Parathyroid adenoma (tissue), 2 donors: ENCODE measurements around the gene VIPR2.

Experiments
- H2AFZ ChIP-seq: fragments of 300-600 bp; sonication (generic); one replicate; pipeline ENCODE4 v1.7.0; 2017; ENCODE audit warnings: antibody characterized with exemption, mild to moderate bottlenecking
- H3K27ac ChIP-seq: fragments of 300-600 bp; sonication (generic); one replicate; pipeline ENCODE4 v1.7.0; 2017
- H3K27me3 ChIP-seq: fragments of 300-600 bp; sonication (generic); one replicate; pipeline ENCODE4 v1.7.0; 2017; ENCODE audit warnings: low read length; ENCODE audit not compliant: control insufficient read depth, insufficient read depth
- H3K36me3 ChIP-seq: fragments of 300-600 bp; sonication (generic); one replicate; pipeline ENCODE4 v1.7.0; 2017; ENCODE audit warnings: low read length; ENCODE audit not compliant: control insufficient read depth, insufficient read depth
- H3K4me1 ChIP-seq: fragments of 300-600 bp; sonication (generic); one replicate; pipeline ENCODE4 v1.7.0; 2017; ENCODE audit warnings: control low read depth
- H3K4me2 ChIP-seq: fragments of 300-600 bp; sonication (generic); one replicate; pipeline ENCODE4 v1.7.0; 2017; ENCODE audit warnings: low read length
- H3K4me3 ChIP-seq: fragments of 300-600 bp; sonication (generic); one replicate; pipeline ENCODE4 v1.7.0; 2017; ENCODE audit warnings: low read depth, low read length
- H3K79me2 ChIP-seq: fragments of 300-600 bp; sonication (generic); one replicate; pipeline ENCODE4 v1.7.0; 2017; ENCODE audit warnings: control low read depth
- H3K9ac ChIP-seq: fragments of 300-600 bp; sonication (generic); one replicate; pipeline ENCODE4 v1.7.0; 2017; ENCODE audit warnings: mild to moderate bottlenecking
- H3K9me3 ChIP-seq: fragments of 300-600 bp; sonication (generic); one replicate; pipeline ENCODE4 v1.7.0; 2017; ENCODE audit warnings: low read length; ENCODE audit not compliant: control insufficient read depth
- TF ChIP-seq, protein P1 (sequence below): fragments of 300-600 bp; sonication (generic); IDR thresholded peaks from one replicate; pipeline ENCODE4 v1.7.0; 2017; ENCODE audit warnings: antibody characterized with exemption, mild to moderate bottlenecking
- donor health status: primary hyperparathyroidism.

The VIPR2 gene

DNA sequence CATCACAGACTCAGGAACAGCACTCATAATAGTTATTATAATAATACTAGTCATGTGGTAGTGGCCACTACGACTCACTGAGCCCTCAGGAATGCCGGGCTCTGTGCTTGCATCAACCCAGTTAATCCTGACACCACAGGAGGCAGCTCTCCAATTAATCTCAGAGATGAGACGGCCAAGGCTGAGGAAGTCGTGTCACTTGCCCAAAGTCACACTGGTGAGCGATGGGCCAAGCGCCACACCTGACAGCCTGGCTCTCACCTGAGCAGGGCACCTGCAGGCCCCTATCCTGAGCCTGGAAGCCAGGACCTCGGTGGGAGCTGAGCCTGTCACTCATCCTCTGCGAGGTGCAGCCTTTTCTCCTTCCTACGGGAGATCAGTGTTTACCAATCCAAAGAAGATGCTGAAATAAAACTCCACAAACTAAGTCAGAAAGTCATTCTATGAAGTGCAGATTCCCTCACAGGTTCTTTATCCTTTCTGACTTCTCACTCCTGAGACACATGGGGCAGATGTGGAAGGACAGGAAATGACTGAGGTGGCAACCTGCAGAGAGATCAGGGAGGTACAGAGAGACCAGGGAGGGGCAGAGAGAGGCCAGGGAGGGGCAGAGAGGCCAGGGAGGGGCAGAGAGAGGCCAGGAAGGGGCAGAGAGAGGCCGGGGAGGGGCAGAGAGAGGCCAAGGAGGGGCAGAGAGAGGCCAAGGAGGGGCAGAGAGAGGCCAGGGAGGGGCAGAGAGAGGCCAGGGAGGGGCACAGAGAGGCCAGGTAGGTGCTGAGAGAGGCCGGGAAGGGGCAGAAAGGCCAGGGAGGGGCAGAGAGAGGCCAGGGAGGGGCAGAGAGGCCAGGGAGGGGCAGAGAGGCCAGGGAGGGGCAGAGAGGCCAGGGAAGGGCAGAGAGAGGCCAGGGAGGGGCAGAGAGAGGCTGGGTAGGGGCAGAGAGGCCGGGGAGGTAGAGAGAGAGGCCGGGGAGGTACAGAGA, 38.5 kb downstream of the VIPR2 start:
- H3K9ac ChIP-seq = no peak overlapping the region
- H3K27me3 ChIP-seq = no peaks in the 10 kb centered on the region
- H3K36me3 ChIP-seq = no peaks in the 10 kb centered on the region
- no peaks in the 10 kb centered on the region for H3K79me2 ChIP-seq
- TF ChIP-seq, protein P1, sequence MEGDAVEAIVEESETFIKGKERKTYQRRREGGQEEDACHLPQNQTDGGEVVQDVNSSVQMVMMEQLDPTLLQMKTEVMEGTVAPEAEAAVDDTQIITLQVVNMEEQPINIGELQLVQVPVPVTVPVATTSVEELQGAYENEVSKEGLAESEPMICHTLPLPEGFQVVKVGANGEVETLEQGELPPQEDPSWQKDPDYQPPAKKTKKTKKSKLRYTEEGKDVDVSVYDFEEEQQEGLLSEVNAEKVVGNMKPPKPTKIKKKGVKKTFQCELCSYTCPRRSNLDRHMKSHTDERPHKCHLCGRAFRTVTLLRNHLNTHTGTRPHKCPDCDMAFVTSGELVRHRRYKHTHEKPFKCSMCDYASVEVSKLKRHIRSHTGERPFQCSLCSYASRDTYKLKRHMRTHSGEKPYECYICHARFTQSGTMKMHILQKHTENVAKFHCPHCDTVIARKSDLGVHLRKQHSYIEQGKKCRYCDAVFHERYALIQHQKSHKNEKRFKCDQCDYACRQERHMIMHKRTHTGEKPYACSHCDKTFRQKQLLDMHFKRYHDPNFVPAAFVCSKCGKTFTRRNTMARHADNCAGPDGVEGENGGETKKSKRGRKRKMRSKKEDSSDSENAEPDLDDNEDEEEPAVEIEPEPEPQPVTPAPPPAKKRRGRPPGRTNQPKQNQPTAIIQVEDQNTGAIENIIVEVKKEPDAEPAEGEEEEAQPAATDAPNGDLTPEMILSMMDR = no peak
- H2AFZ ChIP-seq = no peak overlapping the region
- no peak overlapping the region for H3K4me3 ChIP-seq
- H3K4me2 ChIP-seq = no peak overlapping the region
- H3K4me1 ChIP-seq = no peaks in the 10 kb centered on the region
- H3K9me3 ChIP-seq = no peaks in the 10 kb centered on the region
- H3K27ac ChIP-seq = no peak overlapping the region

DNA sequence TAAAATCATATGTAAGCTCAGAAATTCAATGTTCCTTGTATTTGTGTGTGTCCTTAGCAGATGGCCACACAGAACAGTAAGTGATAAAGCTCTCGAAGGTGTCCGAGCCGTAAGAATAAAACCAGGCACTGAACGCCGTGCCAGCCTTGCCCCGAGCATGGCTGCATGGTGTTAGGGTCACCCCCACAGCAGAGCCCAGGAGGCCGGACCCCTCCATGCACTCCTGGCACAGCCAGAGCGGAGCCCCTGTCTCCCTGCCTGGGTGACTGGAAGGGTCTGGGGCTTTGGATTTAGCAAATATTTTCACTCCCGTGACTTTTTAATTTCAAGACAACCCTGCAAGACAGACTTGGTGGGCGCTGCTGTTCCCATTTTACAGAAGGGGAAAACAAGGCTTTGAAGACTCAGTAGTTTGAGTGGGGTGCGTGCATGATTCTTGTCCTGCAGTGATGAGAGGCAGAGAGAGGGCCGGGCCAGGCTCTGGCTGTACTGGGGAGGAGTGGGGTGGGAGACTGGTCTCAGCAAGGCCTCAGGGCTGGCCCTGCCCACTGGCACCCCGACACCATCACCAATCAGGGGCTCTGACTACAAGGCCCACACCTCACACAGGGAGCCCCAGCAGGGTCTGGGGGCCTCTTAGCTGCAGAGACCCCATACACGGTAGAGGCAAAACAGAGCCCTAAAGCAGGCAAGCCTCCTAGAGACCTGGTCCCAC, 39.4 kb downstream of the VIPR2 start:
- Histone ChIP-seq H3K4me1 (no peaks in the 10 kb centered on the region), H3K9me3 (no peaks in the 10 kb centered on the region), H3K4me2 (no peak overlapping the region), H3K27ac (no peak overlapping the region), H3K79me2 (no peaks in the 10 kb centered on the region), H3K9ac (no peak overlapping the region), H3K27me3 (no peaks in the 10 kb centered on the region), H3K36me3 (no peaks in the 10 kb centered on the region), H2AFZ (no peak overlapping the region), H3K4me3 (no peak overlapping the region)
- TF ChIP-seq, protein P1 = no peak

DNA sequence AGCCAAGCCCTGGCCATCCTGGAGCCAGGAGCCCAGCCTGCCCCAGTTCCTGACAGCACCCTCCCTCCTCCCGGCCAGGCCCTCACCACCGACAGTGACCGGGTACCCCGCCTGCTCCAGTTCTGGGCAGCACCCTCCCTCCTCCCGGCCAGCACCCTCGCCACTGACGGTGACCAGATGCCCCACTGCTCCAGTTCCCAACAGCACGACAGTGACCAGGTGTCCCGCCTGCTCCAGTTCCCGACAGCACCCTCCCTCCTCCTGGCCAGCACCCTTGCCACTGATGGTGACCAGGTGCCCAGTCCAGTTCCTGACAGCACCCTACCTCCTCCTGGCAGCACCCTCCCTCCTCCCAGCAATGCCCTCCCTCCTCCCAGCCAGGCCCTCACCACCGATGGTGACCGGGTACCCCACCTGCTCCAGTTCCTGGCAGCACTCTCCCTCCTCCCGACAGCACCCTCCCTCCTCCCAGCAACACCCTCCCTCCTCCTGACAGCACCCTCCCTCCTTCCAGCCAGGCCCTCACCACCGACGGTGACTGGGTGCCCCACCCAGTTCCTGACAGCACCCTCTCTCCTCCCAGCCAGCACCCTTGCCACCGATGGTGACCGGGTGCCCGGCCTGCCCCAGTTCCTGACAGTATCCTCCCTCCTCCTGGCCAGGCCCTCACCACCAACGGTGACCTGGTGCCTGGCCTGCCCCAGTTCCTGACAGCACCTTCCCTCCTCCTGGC, 40.3 kb downstream of the VIPR2 start:
- H3K9ac ChIP-seq = no peak overlapping the region
- H3K27me3 ChIP-seq = no peaks in the 10 kb centered on the region
- H3K4me1 ChIP-seq = no peaks in the 10 kb centered on the region
- no peaks in the 10 kb centered on the region for H3K9me3 ChIP-seq
- H3K79me2 ChIP-seq = no peaks in the 10 kb centered on the region
- no peak overlapping the region for H3K4me2 ChIP-seq
- no peak overlapping the region for H2AFZ ChIP-seq
- no peaks in the 10 kb centered on the region for H3K36me3 ChIP-seq
- no peak overlapping the region for H3K4me3 ChIP-seq
- H3K27ac ChIP-seq = no peak overlapping the region
- TF ChIP-seq, protein P1 = no peak

DNA sequence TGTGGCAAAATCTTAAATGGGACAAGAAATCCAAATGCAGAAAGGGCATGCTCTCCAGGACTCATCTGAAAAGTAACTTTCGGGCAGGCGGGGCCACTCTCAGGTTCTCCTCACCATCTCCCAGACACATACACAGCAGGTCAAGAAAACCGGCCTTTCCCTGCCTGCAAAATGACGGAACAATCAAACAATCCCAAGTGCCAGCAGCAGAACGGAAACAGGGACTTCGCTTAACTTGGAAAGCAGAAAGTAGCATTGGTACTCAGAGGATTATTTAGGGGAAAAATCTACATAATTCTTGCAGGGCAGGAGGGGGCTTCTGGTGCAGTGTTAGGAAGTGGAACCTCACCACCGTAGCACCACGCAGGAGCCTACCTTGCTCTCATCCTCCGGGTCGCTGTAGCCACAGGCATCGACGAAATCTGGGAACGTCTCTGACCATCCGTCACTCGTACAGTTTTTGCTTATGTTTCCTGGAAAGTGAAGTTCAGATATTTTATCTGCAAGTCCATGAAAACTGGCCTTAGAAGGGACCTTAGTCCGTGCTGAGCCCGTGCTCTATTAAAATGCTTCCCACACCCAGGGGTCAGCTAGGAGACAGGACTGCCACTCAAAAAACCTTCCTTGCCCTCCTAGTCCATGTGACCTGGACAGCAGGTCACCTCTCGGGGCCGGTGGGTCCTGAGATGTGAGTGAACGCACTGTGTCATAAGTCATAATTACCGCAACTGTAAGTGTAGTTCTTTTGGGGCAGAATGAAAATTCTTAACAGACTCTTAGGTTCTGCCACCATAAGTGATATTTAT, 41.1 kb downstream of the VIPR2 start:
- H2AFZ ChIP-seq = no peak overlapping the region
- TF ChIP-seq, protein P1 = no peak
- no peak overlapping the region for H3K27ac ChIP-seq
- H3K9me3 ChIP-seq = no peaks in the 10 kb centered on the region
- H3K79me2 ChIP-seq = no peaks in the 10 kb centered on the region
- H3K36me3 ChIP-seq = no peaks in the 10 kb centered on the region
- H3K4me1 ChIP-seq = no peaks in the 10 kb centered on the region
- H3K9ac ChIP-seq = no peak overlapping the region
- no peak overlapping the region for H3K4me2 ChIP-seq
- H3K27me3 ChIP-seq = no peaks in the 10 kb centered on the region
- H3K4me3 ChIP-seq = no peak overlapping the region
